ENCODE data around the gene LRRC51.
A peak's percentile ranks its signal among the peaks of the same experiment; 100 is the strongest.

LRRC51 gene

GRCh38 chr11:72070491-72070890 lies 10.2 kb upstream of the LRRC51 start:
- no peak for DNase-seq

- no peak for DNase-seq
These were observed 8.3 kb upstream of the LRRC51 start for GRCh38 chr11:72072348-72072747.

GRCh38 chr11:72075109-72075508 lies 5.5 kb upstream of the LRRC51 start:
- DNase-seq: peak; percentile 37

- DNase-seq: no peak
These were observed 4.9 kb upstream of the LRRC51 start for GRCh38 chr11:72075756-72076155.

- no peak for DNase-seq
These were observed 2.2 kb upstream of the LRRC51 start for GRCh38 chr11:72078477-72078876.

- no peak for DNase-seq
These were observed 778 bp upstream of the LRRC51 start for GRCh38 chr11:72079819-72080325.

GRCh38 chr11:72081184-72081644 lies 564 bp downstream of the LRRC51 start:
- DNase-seq: no peak

- no peak for DNase-seq
These were observed 1.3 kb downstream of the LRRC51 start for GRCh38 chr11:72081821-72082453.

- DNase-seq: no peak
These were observed 2.8 kb downstream of the LRRC51 start for GRCh38 chr11:72083414-72083813.

- no peak for DNase-seq
These were observed 3.4 kb downstream of the LRRC51 start for GRCh38 chr11:72084076-72084475.

- DNase-seq: no peak
These were observed 4.3 kb downstream of the LRRC51 start for GRCh38 chr11:72084965-72085364.

- DNase-seq: no peak
These were observed 5.1 kb downstream of the LRRC51 start for GRCh38 chr11:72085621-72086351.

GRCh38 chr11:72088076-72088808 lies 7.6 kb downstream of the LRRC51 start:
- no peak for DNase-seq

GRCh38 chr11:72091292-72091691 lies 10.6 kb downstream of the LRRC51 start:
- DNase-seq: peak; percentile 90

GRCh38 chr11:72098741-72099140 lies 18.1 kb downstream of the LRRC51 start:
- no peak for DNase-seq

GRCh38 chr11:72100009-72100408 lies 19.4 kb downstream of the LRRC51 start:
- no peak for DNase-seq

GRCh38 chr11:72100462-72100861 lies 19.8 kb downstream of the LRRC51 start:
- DNase-seq: peak; percentile 89

GRCh38 chr11:72102162-72102561 lies 21.5 kb downstream of the LRRC51 start:
- no peak for DNase-seq

GRCh38 chr11:72102631-72102945 lies 21.9 kb downstream of the LRRC51 start:
- DNase-seq: peak; percentile 67

- peak; percentile 99 for DNase-seq
These were observed 22.5 kb downstream of the LRRC51 start, which contains the start of gene LAMTOR1 for GRCh38 chr11:72102946-72103753. LAMTOR1 (minus strand) TSS chr11:72103297; CDS start chr11:72103224, 73 bp downstream.

- no peak for DNase-seq
These were observed 23.1 kb downstream of the LRRC51 start for GRCh38 chr11:72103754-72104167.

- no peak for DNase-seq
These were observed 25.2 kb downstream of the LRRC51 start, which contains the start of gene TOMT for GRCh38 chr11:72105888-72106287. TOMT (plus strand) TSS chr11:72105924; CDS start chr11:72105952, 28 bp downstream.
